Measurements from ENCODE around the gene SIPA1L2.

Gene SIPA1L2, protein sequence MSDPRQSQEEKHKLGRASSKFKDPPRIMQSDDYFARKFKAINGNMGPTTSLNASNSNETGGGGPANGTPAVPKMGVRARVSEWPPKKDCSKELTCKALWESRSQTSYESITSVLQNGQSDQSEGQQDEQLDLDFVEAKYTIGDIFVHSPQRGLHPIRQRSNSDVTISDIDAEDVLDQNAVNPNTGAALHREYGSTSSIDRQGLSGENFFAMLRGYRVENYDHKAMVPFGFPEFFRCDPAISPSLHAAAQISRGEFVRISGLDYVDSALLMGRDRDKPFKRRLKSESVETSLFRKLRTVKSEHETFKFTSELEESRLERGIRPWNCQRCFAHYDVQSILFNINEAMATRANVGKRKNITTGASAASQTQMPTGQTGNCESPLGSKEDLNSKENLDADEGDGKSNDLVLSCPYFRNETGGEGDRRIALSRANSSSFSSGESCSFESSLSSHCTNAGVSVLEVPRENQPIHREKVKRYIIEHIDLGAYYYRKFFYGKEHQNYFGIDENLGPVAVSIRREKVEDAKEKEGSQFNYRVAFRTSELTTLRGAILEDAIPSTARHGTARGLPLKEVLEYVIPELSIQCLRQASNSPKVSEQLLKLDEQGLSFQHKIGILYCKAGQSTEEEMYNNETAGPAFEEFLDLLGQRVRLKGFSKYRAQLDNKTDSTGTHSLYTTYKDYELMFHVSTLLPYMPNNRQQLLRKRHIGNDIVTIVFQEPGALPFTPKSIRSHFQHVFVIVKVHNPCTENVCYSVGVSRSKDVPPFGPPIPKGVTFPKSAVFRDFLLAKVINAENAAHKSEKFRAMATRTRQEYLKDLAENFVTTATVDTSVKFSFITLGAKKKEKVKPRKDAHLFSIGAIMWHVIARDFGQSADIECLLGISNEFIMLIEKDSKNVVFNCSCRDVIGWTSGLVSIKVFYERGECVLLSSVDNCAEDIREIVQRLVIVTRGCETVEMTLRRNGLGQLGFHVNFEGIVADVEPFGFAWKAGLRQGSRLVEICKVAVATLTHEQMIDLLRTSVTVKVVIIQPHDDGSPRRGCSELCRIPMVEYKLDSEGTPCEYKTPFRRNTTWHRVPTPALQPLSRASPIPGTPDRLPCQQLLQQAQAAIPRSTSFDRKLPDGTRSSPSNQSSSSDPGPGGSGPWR (N-terminal part only)

DNA sequence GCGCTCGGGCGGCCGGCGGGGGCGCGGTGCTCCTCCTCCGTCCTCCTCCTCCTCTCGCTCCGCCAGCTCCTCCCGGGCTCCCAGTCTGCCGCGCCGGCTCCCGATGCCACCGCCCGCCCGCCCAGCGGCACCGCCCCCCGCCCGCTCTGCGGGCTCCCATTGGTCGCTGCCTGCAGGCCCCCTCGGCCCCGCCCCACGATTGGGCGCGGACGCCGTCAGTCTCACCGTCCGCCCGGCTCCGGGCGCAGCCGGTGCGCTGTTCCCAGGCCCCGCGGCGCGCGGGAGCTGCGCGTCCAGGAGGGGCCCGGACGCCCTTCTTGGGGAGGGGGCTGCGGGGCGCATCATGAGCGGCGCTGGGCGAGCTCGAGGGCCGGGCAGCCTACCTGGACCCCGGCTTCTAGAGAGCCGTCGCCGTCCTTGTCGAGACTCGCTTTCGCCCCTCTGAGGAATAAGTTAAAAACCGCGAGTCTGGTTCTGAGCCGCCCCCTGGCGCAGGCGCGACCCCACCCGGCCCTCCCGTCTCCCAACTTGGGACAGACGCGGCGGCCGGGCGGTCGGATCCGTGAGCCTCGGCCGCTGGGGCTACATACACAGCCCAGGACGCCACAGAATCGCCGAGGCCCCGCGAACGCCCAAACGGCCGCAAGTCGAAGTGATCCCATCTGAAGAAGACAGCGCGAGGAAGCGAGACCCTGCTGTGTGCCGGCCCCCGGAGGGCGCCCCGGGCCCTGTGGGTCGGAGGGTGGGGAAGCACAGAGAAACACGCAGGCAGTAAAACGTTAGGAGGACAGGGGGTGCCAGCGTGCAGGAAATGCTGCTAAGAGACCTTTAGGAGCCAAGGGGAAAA is at the start of gene SIPA1L2:
SIPA1L2 (minus strand) TSS at position 87 of the 847 bp plus-strand sequence. CDS start 114,794 bp downstream, outside the sequence.
- peak; percentile 100 for DNase-seq (ENCODE audit: extremely low spot score)
- CTCF ChIA-PET = interaction anchor here (0.9 kb wide), 1 partner anchor 394 kb away, joined by 4 read pairs; no protein-coding TSS in a partner anchor
- POLR2A ChIA-PET = no interaction called here
- TF ChIP-seq, protein P1, sequence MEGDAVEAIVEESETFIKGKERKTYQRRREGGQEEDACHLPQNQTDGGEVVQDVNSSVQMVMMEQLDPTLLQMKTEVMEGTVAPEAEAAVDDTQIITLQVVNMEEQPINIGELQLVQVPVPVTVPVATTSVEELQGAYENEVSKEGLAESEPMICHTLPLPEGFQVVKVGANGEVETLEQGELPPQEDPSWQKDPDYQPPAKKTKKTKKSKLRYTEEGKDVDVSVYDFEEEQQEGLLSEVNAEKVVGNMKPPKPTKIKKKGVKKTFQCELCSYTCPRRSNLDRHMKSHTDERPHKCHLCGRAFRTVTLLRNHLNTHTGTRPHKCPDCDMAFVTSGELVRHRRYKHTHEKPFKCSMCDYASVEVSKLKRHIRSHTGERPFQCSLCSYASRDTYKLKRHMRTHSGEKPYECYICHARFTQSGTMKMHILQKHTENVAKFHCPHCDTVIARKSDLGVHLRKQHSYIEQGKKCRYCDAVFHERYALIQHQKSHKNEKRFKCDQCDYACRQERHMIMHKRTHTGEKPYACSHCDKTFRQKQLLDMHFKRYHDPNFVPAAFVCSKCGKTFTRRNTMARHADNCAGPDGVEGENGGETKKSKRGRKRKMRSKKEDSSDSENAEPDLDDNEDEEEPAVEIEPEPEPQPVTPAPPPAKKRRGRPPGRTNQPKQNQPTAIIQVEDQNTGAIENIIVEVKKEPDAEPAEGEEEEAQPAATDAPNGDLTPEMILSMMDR (IDR thresholded peaks at IDR 0.05; ENCODE audit: control extremely low read depth, extremely low read depth, low read depth, missing control alignments) = peak; percentile 50

DNA sequence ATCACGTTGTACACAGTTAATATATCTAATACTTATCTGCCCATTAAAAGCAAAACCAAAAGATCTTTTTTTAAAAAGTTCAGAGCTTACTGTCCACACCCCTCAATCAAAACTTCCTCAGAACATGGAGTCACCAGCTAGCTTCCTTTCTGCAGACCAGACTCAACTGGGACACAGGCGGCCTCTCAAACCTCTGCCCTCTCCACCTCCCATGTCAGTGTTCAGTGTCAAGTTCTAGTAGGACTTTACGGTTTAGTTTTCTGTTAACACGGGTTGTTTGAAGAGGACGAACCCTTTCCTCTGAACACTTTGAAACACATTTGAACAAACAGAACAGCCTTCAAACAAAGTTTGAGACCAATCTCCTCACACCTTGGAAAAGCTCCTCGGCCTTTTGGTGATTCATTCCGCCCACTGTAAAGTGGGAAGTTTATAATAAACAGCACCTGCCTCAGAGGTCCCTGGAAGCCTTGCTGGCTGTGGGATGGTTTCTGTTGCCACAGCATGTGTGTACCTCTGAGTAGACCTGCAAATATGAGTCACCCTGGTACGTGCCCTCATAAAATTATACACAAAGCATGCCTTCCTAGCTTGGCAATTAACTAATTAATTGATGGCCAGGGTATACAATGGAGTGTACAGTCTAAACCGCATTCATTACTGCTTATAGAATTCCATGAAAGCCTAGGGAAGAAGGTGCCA is 48.4 kb upstream of the SIPA1L2 start:
- no peak for DNase-seq (ENCODE audit: extremely low spot score)
- ChIA-PET POLR2A (no interaction called here), CTCF (interaction anchor here (1.4 kb wide), 1 partner anchor 25 kb away, joined by 3 read pairs; no protein-coding TSS in a partner anchor)
- TF ChIP-seq, protein P1 (IDR thresholded peaks at IDR 0.05; ENCODE audit: control extremely low read depth, extremely low read depth, low read depth, missing control alignments) = no peak

DNA sequence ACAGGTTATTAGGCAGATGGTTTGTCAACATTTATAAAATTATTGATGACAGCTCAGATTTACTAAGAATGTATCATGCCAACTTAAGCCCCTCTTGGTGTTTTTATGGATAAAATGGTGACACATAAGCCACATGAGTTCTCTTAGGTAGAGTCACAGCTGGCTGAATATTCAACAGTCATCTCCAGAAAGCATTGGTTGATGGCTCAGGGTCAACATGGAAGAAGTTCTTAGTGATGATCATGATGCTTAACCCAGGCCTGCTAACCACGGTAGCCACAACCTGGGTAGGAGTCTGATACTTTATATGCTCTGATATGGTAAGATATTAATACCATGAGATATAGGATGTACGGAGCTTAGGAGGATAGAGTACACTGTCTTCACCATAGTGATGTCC is 46.4 kb upstream of the SIPA1L2 start:
- no peak for DNase-seq (ENCODE audit: extremely low spot score)
- ChIA-PET POLR2A (no interaction called here), CTCF (interaction anchor here (0.8 to 1.8 kb wide), 2 partner anchors 8 to 17 kb away, joined by 3 to 6 read pairs; no protein-coding TSS in a partner anchor)
- TF ChIP-seq, protein P1 (IDR thresholded peaks at IDR 0.05; ENCODE audit: control extremely low read depth, extremely low read depth, low read depth, missing control alignments) = no peak

DNA sequence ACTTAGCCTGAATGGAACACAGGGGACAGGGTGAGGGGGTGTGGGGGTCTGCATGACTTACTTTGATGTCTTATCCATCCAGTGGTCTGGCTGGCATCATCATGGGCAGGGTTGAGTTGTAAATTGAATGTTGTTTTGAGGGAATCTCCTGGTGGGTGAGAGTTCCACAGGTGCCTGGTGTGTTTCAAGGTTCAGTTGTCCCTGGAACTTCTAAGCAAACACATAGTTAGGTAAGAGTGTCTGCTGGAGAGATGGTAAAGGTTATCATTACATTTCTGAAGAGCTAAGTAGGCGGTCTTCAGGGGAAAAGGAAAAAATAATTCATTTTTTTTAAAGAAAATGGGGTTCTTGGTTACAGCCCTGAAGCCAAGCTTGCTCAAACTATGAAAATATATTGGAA is 46.0 kb upstream of the SIPA1L2 start:
- TF ChIP-seq, protein P1 (IDR thresholded peaks at IDR 0.05; ENCODE audit: control extremely low read depth, extremely low read depth, low read depth, missing control alignments) = no peak
- DNase-seq (ENCODE audit: extremely low spot score) = no peak
- ChIA-PET POLR2A (no interaction called here), CTCF (interaction anchor here (0.8 to 1.8 kb wide), 2 partner anchors 9 to 16 kb away, joined by 3 to 6 read pairs; no protein-coding TSS in a partner anchor)

DNA sequence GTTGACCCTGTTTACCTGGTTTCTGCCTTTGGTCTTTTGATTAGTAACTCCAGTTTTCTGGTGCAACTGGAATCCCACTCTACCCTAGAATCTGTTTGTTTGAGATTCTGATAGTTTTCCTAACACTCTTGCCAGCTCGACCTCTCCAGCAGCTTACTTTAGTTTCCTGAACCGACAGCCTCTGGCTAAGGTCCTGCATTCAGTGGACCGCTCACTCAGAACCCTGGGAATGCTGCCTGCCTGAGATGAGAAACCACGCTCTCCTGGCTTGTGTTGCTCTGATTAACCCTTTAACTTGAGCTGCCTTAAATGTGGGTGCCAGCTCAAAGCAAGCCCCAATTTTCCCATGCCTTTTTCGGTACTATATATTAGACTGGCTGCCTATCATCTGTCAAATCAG is 45.3 kb upstream of the SIPA1L2 start:
- TF ChIP-seq, protein P1 (IDR thresholded peaks at IDR 0.05; ENCODE audit: control extremely low read depth, extremely low read depth, low read depth, missing control alignments) = no peak
- ChIA-PET CTCF (interaction anchor here (0.8 to 1.8 kb wide), 2 partner anchors 9 to 16 kb away, joined by 3 to 6 read pairs; no protein-coding TSS in a partner anchor), POLR2A (no interaction called here)
- DNase-seq (ENCODE audit: extremely low spot score) = no peak
